Osteocyte (in vitro differentiated cells): Measurements from ENCODE around the gene NCOA7. TPM values are rescaled to one million over a fixed set of nuclear protein-coding genes. Genes with fewer than 3 reads are reported as not detected.

Source experiments
- DNase-seq: peaks from one replicate; pipeline ENCODE4 v3.0.0; 2021; ENCODE audit warnings: mixed read lengths; ENCODE audit not compliant: unreplicated experiment; ENCODE audit errors: extremely low spot score
- H3K27ac Mint-ChIP-seq: one replicate; pipeline ENCODE4 v1.8.0; 2021; ENCODE audit warnings: mild to moderate bottlenecking, mixed read lengths; ENCODE audit not compliant: unreplicated experiment
- H3K27me3 Mint-ChIP-seq: one replicate; pipeline ENCODE4 v1.8.0; 2021; ENCODE audit warnings: mixed read lengths; ENCODE audit not compliant: unreplicated experiment
- H3K36me3 Mint-ChIP-seq: one replicate; pipeline ENCODE4 v1.8.0; 2021; ENCODE audit warnings: mixed read lengths; ENCODE audit not compliant: unreplicated experiment
- H3K4me1 Mint-ChIP-seq: one replicate; pipeline ENCODE4 v1.8.0; 2021; ENCODE audit warnings: mixed read lengths; ENCODE audit not compliant: unreplicated experiment
- H3K4me3 Mint-ChIP-seq: one replicate; pipeline ENCODE4 v1.8.0; 2021; ENCODE audit warnings: mild to moderate bottlenecking, moderate library complexity, mixed read lengths; ENCODE audit not compliant: unreplicated experiment
- H3K9me3 Mint-ChIP-seq: one replicate; pipeline ENCODE4 v1.8.0; 2021; ENCODE audit warnings: mixed read lengths; ENCODE audit not compliant: unreplicated experiment
- total RNA-seq: library from RNA; stranded (reverse); gene quantifications from 2 replicates; pipeline ENCODE4 v1.2.1, GENCODE V29; 2021
- TF ChIP-seq, protein P1 (sequence below): fragments of 200-600 bp; sonication (generic); IDR thresholded peaks from 2 replicates; pipeline ENCODE4 v1.5.0; 2021; ENCODE audit warnings: antibody characterized with exemption, mild to moderate bottlenecking, moderate library complexity

The NCOA7 gene
- total RNA-seq, 1 donor from 2014 or later = 65.7 TPM

DNA sequence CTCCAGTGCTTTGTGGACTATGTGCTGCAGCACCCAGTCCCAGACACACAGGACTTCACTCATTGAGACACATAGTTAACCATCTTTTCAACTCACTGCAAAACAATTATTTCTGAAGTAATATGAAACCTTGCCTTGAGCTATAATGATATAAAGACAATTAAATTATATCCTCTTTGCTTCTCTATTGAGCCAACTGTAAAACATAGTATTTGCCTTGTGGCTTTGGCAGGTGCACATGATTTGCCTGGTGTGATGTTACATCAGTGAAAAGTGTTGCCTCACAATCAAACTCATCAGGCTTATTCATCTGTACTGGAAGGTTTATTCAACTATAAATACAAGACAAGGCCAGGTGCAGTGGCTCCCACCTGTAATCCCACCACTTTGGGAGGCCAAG is 80.6 kb downstream of the NCOA7 start:
- H3K36me3 Mint-ChIP-seq = peaks cover 23% of the 10 kb centered on the region
- no peaks in the 10 kb centered on the region for H3K27me3 Mint-ChIP-seq
- peak overlapping the region; percentile 79 for H3K27ac Mint-ChIP-seq
- H3K9me3 Mint-ChIP-seq = no peaks in the 10 kb centered on the region
- no peak overlapping the region for H3K4me3 Mint-ChIP-seq
- H3K4me1 Mint-ChIP-seq = peaks cover 38% of the 10 kb centered on the region
- TF ChIP-seq, protein P1, sequence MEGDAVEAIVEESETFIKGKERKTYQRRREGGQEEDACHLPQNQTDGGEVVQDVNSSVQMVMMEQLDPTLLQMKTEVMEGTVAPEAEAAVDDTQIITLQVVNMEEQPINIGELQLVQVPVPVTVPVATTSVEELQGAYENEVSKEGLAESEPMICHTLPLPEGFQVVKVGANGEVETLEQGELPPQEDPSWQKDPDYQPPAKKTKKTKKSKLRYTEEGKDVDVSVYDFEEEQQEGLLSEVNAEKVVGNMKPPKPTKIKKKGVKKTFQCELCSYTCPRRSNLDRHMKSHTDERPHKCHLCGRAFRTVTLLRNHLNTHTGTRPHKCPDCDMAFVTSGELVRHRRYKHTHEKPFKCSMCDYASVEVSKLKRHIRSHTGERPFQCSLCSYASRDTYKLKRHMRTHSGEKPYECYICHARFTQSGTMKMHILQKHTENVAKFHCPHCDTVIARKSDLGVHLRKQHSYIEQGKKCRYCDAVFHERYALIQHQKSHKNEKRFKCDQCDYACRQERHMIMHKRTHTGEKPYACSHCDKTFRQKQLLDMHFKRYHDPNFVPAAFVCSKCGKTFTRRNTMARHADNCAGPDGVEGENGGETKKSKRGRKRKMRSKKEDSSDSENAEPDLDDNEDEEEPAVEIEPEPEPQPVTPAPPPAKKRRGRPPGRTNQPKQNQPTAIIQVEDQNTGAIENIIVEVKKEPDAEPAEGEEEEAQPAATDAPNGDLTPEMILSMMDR = no peak
- DNase-seq = no peak

DNA sequence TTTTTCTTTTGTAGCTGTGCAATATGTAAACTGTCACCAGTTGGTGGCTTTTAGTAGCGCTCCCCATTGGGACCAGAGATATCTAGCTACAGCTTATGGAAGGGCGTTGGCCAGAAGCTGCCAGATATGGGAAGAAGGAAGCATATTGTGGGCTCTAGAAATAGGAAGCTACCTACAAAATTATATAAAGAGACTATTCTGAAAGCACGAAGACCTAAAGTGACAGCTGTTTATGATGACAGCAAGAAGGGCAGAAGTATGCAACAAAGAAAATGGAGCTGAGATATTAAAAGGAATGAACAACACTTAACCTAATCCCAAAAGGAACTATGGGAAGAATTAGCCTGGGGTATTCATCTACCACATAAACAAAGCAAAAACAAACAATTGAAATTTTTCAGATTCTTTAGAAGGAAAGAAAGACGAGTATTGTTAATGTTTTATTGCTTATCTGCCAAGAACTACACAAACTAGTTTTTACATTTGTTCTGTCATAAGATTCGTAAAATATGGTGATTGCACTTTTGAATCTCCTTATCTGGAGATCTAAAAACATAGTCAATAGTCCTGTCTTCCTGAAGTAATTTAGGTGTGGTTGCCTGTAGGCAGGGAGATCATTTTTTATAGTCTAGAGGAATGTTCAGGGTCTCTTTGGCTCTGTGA is 81.6 kb downstream of the NCOA7 start:
- H3K27ac Mint-ChIP-seq = peak overlapping the region; percentile 79
- TF ChIP-seq, protein P1 = no peak
- peaks cover 22% of the 10 kb centered on the region for H3K36me3 Mint-ChIP-seq
- DNase-seq = no peak
- no peaks in the 10 kb centered on the region for H3K9me3 Mint-ChIP-seq
- H3K27me3 Mint-ChIP-seq = no peaks in the 10 kb centered on the region
- peaks cover 38% of the 10 kb centered on the region for H3K4me1 Mint-ChIP-seq
- H3K4me3 Mint-ChIP-seq = peak overlapping the region; percentile 36

DNA sequence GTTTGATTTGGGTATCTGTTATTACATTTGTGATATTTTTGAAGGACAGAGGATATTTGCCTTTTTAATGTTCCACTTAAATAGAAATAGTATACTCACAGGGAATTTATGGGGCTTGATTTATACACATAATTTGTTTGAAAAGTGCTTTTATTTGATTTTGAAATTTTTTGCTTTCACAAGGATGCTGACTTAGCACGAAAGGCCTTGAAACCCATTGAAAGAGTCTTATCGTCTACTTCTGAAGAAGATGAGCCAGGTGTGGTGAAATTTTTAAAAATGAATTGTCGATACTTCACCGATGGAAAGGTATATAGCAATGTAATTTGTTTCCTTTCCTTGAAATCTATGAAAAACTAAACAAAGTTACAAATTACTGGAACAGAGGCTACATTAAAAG is 91.5 kb downstream of the NCOA7 start:
- Mint-ChIP-seq H3K4me1 (peaks cover 2% of the 10 kb centered on the region), H3K9me3 (no peaks in the 10 kb centered on the region), H3K27ac (no peak overlapping the region), H3K36me3 (peaks cover 56% of the 10 kb centered on the region), H3K4me3 (no peak overlapping the region), H3K27me3 (no peaks in the 10 kb centered on the region)
- no peak for DNase-seq
- TF ChIP-seq, protein P1 = no peak

DNA sequence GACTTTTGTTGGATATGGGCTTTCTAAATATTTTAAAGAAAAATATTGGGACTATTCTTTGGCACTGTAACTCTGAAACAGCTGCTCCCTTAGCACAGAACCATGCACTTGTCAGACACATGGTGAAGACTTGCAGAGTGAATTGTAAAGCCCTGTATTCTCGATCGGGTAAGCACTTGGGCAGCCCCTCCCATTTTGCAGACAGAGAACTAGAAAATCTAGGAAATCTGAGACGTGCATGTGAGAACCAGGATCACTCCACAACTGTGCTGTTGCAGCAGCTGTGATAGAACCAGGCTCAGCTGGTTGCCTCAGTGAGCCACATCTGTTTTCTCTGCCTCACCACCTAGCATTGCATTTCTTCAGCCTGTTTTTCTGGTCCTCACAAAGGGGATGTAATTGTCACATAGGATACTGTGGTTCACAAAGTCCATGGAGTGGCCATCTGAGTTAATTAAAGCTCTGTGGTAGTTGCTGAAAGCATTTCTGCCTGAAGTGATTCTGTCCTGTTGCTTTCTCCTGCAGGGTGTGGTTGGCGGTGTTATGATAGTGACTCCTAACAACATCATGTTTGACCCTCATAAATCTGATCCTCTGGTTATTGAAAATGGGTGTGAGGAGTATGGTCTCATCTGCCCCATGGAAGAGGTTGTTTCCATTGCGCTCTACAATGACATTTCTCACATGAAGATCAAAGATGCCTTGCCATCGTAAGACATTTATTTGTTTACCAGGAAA is 94.0 kb downstream of the NCOA7 start:
- Mint-ChIP-seq H3K27ac (no peak overlapping the region), H3K4me1 (peaks cover 2% of the 10 kb centered on the region), H3K27me3 (no peaks in the 10 kb centered on the region), H3K4me3 (no peak overlapping the region), H3K9me3 (no peaks in the 10 kb centered on the region), H3K36me3 (peaks cover 55% of the 10 kb centered on the region)
- DNase-seq = no peak
- TF ChIP-seq, protein P1 = no peak

DNA sequence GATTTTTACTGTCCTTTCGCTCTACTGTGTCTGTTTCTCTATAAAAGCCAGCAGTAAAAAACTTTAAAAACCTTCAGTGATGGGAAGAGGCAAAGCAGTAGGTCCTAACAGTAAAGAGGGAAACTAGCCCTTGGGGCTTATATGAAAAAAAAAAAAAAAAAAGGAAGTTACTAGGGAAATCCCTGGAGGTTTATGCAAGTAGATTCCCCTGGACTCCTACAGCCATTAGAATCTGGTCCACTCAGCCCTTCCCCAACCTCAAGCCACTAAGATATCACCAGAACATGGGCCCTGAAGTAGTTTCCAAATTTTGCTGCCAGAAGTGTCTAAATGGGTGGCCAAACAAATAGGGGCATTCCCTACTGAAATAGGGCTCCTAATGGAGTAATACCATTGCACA is 95.3 kb downstream of the NCOA7 start:
- peaks cover 2% of the 10 kb centered on the region for H3K4me1 Mint-ChIP-seq
- H3K27ac Mint-ChIP-seq = no peak overlapping the region
- H3K9me3 Mint-ChIP-seq = no peaks in the 10 kb centered on the region
- peaks cover 59% of the 10 kb centered on the region for H3K36me3 Mint-ChIP-seq
- TF ChIP-seq, protein P1 = no peak
- no peak for DNase-seq
- no peaks in the 10 kb centered on the region for H3K27me3 Mint-ChIP-seq
- no peak overlapping the region for H3K4me3 Mint-ChIP-seq
